ENCODE results near the gene RHOG.

The RHOG gene

GRCh38 chr11:3859373-3859881 is 18.7 kb upstream of the RHOG start:
- DNase-seq: peak in 2 of 5 experiments; percentile 25 to 55

- DNase-seq: no peak
These were observed 16.9 kb upstream of the RHOG start for GRCh38 chr11:3857628-3858027.

- DNase-seq: no peak
These were observed 16.2 kb upstream of the RHOG start for GRCh38 chr11:3856856-3857553.

- peak; percentile 17 to 74 (median 33) for DNase-seq
These were observed 15.2 kb upstream of the RHOG start for GRCh38 chr11:3855808-3856491.

- peak; percentile 93 to 99 (median 95) for DNase-seq
These were observed 14.4 kb upstream of the RHOG start, which contains the start of gene STIM1 for GRCh38 chr11:3854977-3855807. TSS of gene STIM1 (plus strand) at chr11:3855664. CDS start at chr11:3856271, 607 bp downstream.

GRCh38 chr11:3854660-3854976 is 13.9 kb upstream of the RHOG start:
- no peak for DNase-seq

- DNase-seq: peak; percentile 17 to 95 (median 57)
These were observed 13.3 kb upstream of the RHOG start for GRCh38 chr11:3853899-3854659.

- no peak for DNase-seq
These were observed 12.7 kb upstream of the RHOG start for GRCh38 chr11:3853545-3853842.

GRCh38 chr11:3849297-3849874 is 8.6 kb upstream of the RHOG start:
- DNase-seq: peak in 1 of 5 experiments; percentile 62

GRCh38 chr11:3845670-3846069 is 4.9 kb upstream of the RHOG start:
- DNase-seq: no peak

- DNase-seq: no peak
These were observed 4.5 kb upstream of the RHOG start for GRCh38 chr11:3845246-3845645.

- no peak for DNase-seq
These were observed 2.6 kb upstream of the RHOG start for GRCh38 chr11:3843326-3843725.

GRCh38 chr11:3841426-3842350 is 929 bp upstream of the RHOG start:
- peak; percentile 84 to 97 (median 94) for DNase-seq

- peak in 2 of 5 experiments; percentile 40 to 61 for DNase-seq
These were observed 522 bp downstream of the RHOG start for GRCh38 chr11:3840004-3840869.

GRCh38 chr11:3838504-3838903 is 2.3 kb downstream of the RHOG start:
- DNase-seq: no peak

GRCh38 chr11:3837793-3838192 is 3.0 kb downstream of the RHOG start:
- no peak for DNase-seq

- peak in 3 of 5 experiments; percentile 37 to 80 (median 48) for DNase-seq
These were observed 3.9 kb downstream of the RHOG start for GRCh38 chr11:3836903-3837302.

- no peak for DNase-seq
These were observed 5.0 kb downstream of the RHOG start for GRCh38 chr11:3835751-3836150.

- peak in 1 of 5 experiments; percentile 44 for DNase-seq
These were observed 5.9 kb downstream of the RHOG start for GRCh38 chr11:3834664-3835461.
